Measurements from ENCODE around the gene ANK2.

ANK2 gene

GRCh38 chr4:113293674-113294073, 244.2 kb downstream of the ANK2 start:
- DNase-seq = no peak

GRCh38 chr4:113294908-113295307, 245.5 kb downstream of the ANK2 start:
- no peak for DNase-seq

GRCh38 chr4:113300471-113300928, 251.0 kb downstream of the ANK2 start:
- DNase-seq = no peak

DNA sequence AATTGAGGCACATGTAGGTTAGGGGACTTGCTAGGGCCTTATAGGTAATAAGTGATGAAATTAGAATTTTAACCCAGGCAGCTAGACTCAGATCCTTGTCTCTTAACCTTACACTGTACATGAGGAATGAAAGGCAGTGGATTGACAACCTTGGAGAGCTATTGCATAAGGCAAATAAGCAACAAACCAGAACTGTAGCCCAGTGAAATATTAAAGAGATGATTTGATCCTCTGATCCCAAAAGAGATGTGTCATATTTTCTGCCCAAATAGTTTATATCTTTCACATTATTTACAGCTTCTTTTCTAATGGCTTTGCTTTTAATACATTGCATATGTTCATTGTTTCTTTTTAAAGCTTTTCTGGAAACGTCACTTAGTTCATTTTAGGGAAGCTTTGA, 252.6 kb downstream of the ANK2 start:
- DNase-seq = no peak

GRCh38 chr4:113303315-113303714, 253.9 kb downstream of the ANK2 start:
- no peak for DNase-seq

DNA sequence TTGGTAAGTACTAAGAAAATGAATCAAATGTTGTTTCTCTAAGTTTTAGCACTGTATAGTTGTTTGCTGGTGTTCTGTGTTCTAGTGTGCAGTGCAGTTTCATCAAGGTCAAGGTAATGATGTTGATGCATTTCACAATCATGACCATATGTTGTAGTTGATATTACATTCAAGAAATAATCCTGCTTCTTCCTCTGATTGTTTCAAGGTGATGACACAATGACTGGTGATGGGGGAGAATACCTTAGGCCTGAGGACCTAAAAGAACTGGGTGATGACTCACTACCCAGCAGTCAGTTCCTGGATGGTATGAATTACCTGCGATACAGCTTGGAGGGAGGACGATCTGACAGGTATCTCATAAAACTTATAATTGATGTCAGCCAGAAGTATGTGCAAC, 261.6 kb downstream of the ANK2 start:
- DNase-seq = no peak

DNA sequence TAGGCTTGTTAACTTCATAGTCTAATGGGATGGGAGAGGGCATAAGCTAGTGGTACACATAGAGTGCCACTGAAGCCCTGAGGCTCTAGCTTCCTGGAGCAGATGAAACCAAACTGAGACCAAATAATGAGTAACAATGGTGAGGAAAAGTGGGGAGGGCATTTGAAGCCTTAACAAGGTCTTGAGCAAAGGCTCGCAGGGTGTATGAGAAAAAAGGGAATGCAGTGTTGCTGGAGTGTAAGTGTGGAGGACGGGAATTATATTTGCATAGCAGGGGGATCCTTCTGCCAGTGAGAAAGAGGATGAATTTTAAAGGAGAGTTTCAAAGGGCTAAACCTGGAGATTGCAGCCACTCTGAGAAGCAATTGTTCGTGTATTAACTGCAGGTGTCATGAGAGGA, 263.1 kb downstream of the ANK2 start:
- no peak for DNase-seq

DNA sequence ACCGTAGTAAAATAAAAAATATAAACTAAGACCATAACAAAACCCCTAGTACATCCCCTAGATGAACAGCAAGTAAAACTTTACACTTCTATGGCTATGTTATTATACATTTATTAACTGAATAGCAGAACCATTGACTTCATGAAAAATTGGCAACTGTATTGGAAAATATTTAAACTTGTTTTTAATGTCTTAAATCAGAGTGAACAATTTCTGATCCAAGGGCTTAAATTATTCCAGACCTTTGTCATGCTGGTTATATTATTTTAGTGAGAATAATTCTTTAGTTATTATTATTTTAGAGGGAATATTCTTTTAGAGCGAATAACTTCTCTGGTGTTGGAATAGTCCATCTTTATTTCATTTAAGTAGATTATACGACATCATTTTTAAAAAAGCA, 265.0 kb downstream of the ANK2 start:
- no peak for DNase-seq

DNA sequence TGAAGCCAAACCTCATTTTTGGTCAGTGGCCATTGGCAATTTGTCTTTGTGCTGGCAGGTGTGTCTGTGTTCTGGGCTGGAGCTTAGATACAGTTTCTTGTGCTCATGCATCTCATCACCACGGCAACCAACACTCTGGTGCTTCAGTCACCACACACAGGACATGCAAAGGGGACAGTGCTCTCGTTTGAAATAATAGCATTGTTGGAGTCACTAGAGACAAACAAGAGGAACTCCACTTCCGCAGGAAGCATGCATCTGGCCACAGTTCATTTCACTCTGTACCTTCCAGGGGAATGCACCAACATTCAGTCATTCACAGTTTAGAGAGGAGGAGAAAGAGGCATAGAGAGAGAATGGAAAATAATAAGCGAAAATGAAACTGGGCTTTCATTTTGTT, 267.4 kb downstream of the ANK2 start:
- no peak for DNase-seq

DNA sequence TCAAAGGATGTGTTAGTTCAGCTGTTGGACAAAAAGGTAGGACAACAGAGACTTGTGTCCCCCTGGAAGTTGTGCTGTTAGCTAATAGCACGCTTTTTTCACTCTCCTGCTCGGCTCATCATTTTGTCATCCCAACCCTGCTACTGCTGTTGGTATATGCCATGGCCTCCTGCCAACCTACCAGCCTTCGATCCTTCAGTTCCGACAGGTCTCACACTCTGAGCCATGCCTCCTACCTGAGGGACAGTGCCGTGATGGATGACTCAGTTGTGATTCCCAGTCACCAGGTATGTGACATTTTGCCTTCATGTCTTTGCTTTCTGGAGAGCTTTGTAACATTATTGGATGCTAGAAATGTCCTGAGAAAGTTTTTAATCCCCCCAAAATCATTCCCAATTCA, 268.1 kb downstream of the ANK2 start:
- no peak for DNase-seq

DNA sequence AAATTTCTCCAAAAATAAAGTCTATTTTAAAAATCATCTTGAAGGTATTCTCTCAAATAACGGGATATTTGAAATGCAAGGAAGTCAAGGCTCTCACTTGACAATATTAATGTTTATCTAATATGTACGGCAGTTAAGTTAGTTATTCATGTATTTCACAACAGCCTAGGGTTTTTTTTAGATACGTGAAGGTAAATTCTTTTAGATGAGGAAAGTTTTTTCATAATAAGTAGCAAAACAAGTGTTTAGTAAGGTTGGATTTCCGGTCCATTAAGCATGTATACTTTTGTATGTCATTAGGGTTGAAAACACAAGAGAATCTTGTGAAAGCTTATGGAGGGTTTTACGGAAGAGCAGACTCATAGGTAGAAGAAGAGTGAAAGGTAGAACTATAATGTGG, 273.3 kb downstream of the ANK2 start:
- DNase-seq = no peak

GRCh38 chr4:113325876-113326615, 276.6 kb downstream of the ANK2 start:
- no peak for DNase-seq

DNA sequence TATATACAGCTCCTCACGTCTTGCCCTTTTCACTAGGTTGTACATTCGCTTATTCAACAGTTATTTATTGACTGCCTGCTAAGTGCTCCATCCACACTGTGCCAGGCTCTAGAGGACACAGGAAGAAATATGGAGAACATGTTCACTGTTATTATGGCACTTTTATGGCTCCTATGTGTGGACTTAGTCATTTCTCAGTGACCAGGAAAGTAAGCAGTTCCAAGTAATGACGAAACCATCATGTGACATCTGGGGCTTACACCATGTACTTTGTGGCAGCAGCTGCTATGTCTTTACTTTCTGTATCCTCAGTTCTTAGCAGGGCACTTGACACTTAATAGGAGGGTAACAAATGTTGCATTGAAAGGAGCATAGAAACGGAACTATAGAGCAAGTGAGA, 278.0 kb downstream of the ANK2 start:
- DNase-seq = no peak

DNA sequence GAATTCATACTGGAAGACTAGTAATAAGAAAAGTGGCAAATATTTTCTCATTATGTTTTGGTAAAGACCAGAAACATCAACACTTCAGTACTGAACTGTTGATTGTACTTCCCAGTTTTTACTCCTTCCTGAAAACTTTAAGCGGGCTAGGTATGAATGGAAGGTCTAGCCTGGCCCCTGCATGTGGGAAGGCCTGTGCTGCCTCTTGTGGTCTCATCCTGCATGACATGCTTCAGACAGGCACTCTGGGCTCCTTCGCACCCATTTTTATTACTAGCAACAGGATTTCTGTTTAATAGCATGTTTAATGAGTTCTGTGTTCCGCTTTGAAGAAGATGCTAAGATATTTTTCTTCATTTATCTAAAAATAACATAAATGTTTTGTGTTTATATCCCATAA, 279.1 kb downstream of the ANK2 start:
- DNase-seq = no peak

GRCh38 chr4:113330200-113330599, 280.7 kb downstream of the ANK2 start:
- DNase-seq = no peak

GRCh38 chr4:113331811-113332210, 282.4 kb downstream of the ANK2 start:
- no peak for DNase-seq

- DNase-seq = no peak
These were observed 283.2 kb downstream of the ANK2 start for GRCh38 chr4:113332701-113333100.

GRCh38 chr4:113335746-113336145, 286.3 kb downstream of the ANK2 start:
- DNase-seq = no peak

DNA sequence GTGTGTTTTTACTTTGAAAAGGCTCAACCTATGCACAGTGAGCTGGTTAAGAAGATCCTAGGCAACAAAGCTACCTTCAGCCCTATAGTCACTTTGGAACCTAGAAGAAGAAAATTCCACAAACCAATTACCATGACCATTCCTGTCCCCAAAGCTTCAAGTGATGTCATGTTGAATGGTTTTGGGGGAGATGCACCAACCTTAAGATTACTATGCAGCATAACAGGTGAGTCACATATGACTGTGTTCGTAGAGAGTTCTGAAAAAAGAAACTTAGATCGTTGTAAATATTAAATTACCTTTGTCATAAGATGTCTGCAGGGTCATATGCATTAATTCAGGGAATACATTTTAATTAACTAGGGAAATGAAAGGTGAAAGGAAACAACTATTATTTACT, 287.1 kb downstream of the ANK2 start:
- no peak for DNase-seq

- no peak for DNase-seq
These were observed 290.0 kb downstream of the ANK2 start for GRCh38 chr4:113339430-113339813.

DNA sequence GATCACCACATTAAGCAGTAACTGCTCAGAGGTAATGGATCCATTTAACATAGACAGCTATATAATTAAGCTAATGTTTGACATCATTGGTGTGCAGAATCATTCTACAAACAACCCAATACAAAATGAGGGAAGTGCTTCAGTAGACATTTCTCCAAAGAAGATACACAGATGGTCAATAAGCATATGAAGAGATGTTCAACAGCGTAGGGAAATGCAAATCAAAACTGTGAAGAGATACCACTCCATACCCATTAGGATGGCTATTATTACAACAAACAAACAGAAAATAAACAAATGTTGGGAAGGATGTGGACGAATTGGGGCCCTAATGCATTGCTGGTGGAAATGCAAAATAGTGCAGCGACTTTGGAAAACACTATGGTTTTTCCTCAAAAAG, 294.6 kb downstream of the ANK2 start:
- no peak for DNase-seq

- DNase-seq = no peak
These were observed 297.8 kb downstream of the ANK2 start for GRCh38 chr4:113347245-113347644.

- no peak for DNase-seq
These were observed 300.0 kb downstream of the ANK2 start for GRCh38 chr4:113349430-113349829.

GRCh38 chr4:113350576-113350975, 301.1 kb downstream of the ANK2 start:
- DNase-seq = no peak
